Left ventricle myocardium inferior (tissue), 1 donor: ENCODE data around the gene GRXCR1. TPM values are rescaled to one million over a fixed set of nuclear protein-coding genes. Genes with fewer than 3 reads are reported as not detected.

Source experiments
- DNase-seq: peaks from one replicate; pipeline ENCODE4 v3.0.0-alpha.2; 2020
- H3K27ac ChIP-seq: fragments of 200-600 bp; replicated peaks from 2 replicates; pipeline ENCODE4 v1.8.0; 2021
- H3K27me3 ChIP-seq: fragments of 200-600 bp; 2 replicates; pipeline ENCODE4 v1.8.0; 2021; ENCODE audit warnings: low read depth
- H3K36me3 ChIP-seq: fragments of 200-600 bp; 2 replicates; pipeline ENCODE4 v1.8.0; 2021
- H3K4me1 ChIP-seq: fragments of 200-600 bp; 2 replicates; pipeline ENCODE4 v1.8.0; 2021
- H3K4me3 ChIP-seq: fragments of 200-600 bp; 2 replicates; pipeline ENCODE4 v1.8.0; 2021; ENCODE audit warnings: mild to moderate bottlenecking, moderate library complexity
- H3K9me3 ChIP-seq: fragments of 200-600 bp; replicated peaks from 2 replicates; pipeline ENCODE4 v1.8.0; 2021
- CTCF ChIP-seq: fragments of 200-600 bp; IDR thresholded peaks from 2 replicates; pipeline ENCODE4 v1.8.0; 2021; ENCODE audit warnings: antibody characterized with exemption, mild to moderate bottlenecking, borderline replicate concordance
- intact Hi-C: fragments of 100-400 bp; cut with micrococcal nuclease; formaldehyde crosslinking; loops from one replicate; pipeline ENCODE4 v1.11.0; 2022
- total RNA-seq: library from RNA; stranded (reverse); fragmentation: NEBNext Ultra II Directional; extraction: Animal tissue kit (Norgen Biotek cat#: 25700); gene quantifications from one replicate; pipeline ENCODE4 v1.2.1, GENCODE V29; 2021
- donor health status: DM: no; HTN: yes; CAD: no; lungs with severe emphysema.

GRXCR1 gene
- total RNA-seq, 1 donor from 2014 or later: not detected

GRCh38 chr4:42906891-42907759, 14.6 kb downstream of the GRXCR1 start:
- TF ChIP-seq CTCF: no peak
- Histone ChIP-seq H3K27ac (no peak overlapping the region), H3K36me3 (no peaks in the 10 kb centered on the region), H3K27me3 (peaks cover 9% of the 10 kb centered on the region), H3K9me3 (no peaks in the 10 kb centered on the region), H3K4me1 (no peaks in the 10 kb centered on the region), H3K4me3 (no peak overlapping the region)
- intact Hi-C loops: no loop called here
- DNase-seq: no peak

- Histone ChIP-seq H3K4me1 (no peaks in the 10 kb centered on the region), H3K27ac (no peak overlapping the region)
- no peak for TF ChIP-seq CTCF
Observed at GRCh38 chr4:42910459-42910858, 17.9 kb downstream of the GRXCR1 start.

GRCh38 chr4:42914937-42915336, 22.4 kb downstream of the GRXCR1 start:
- Histone ChIP-seq H3K4me3 (no peak overlapping the region), H3K36me3 (no peaks in the 10 kb centered on the region), H3K4me1 (no peaks in the 10 kb centered on the region), H3K9me3 (no peaks in the 10 kb centered on the region), H3K27ac (no peak overlapping the region), H3K27me3 (no peaks in the 10 kb centered on the region)
- intact Hi-C loops: no loop called here
- no peak for TF ChIP-seq CTCF
- DNase-seq: no peak

More at GRCh38 chr4:42910459-42910858, 17.9 kb downstream of the GRXCR1 start:
- no peak for DNase-seq
- Histone ChIP-seq H3K9me3 (no peaks in the 10 kb centered on the region), H3K27me3 (peaks cover 1% of the 10 kb centered on the region), H3K36me3 (no peaks in the 10 kb centered on the region), H3K4me3 (no peak overlapping the region)
- intact Hi-C loops: no loop called here

GRCh38 chr4:42915484-42915883, 23.0 kb downstream of the GRXCR1 start:
- no peak for DNase-seq
- Histone ChIP-seq H3K4me3 (no peak overlapping the region), H3K9me3 (no peaks in the 10 kb centered on the region), H3K36me3 (no peaks in the 10 kb centered on the region), H3K4me1 (no peaks in the 10 kb centered on the region), H3K27ac (no peak overlapping the region), H3K27me3 (no peaks in the 10 kb centered on the region)
- intact Hi-C loops: no loop called here
- no peak for TF ChIP-seq CTCF

GRCh38 chr4:42917296-42917695, 24.8 kb downstream of the GRXCR1 start:
- H3K27ac ChIP-seq: no peak overlapping the region
- TF ChIP-seq CTCF: no peak
- intact Hi-C loops: no loop called here
- no peak overlapping the region for H3K4me3 ChIP-seq
- H3K4me1 ChIP-seq: no peaks in the 10 kb centered on the region
- H3K27me3 ChIP-seq: no peaks in the 10 kb centered on the region
- no peaks in the 10 kb centered on the region for H3K36me3 ChIP-seq
- no peak for DNase-seq
- no peaks in the 10 kb centered on the region for H3K9me3 ChIP-seq
